Activated naive CD4-positive, alpha-beta T cell treated with anti-CD3 and anti-CD28 coated beads for 36 hours (primary cell): Measurements from ENCODE around the gene TALDO1. TPM values are rescaled to one million over a fixed set of nuclear protein-coding genes. Genes with fewer than 3 reads are reported as not detected.
A peak's percentile ranks its signal among the peaks of the same experiment; 100 is the strongest.

Experiments
- CTCF ChIA-PET: fragments of 350-600 bp; sonication (Branson Sonifier 250); formaldehyde crosslinking; loops from one replicate; lab custom pipeline; 2021; ENCODE audit warnings: antibody characterized with exemption; lab: Charles Lee
- DNase-seq: peaks from one replicate; pipeline ENCODE4 v3.0.0-alpha.2; 2020
- H3K27ac Mint-ChIP-seq: one replicate; pipeline ENCODE4 v1.8.0; 2021; ENCODE audit warnings: mild to moderate bottlenecking, mixed read lengths
- H3K27me3 Mint-ChIP-seq: one replicate; pipeline ENCODE4 v1.8.0; 2021; ENCODE audit warnings: low read depth, mixed read lengths
- H3K36me3 Mint-ChIP-seq: one replicate; pipeline ENCODE4 v1.8.0; 2021; ENCODE audit warnings: low read depth, mixed read lengths
- H3K4me1 Mint-ChIP-seq: one replicate; pipeline ENCODE4 v1.8.0; 2021; ENCODE audit warnings: low read depth, mixed read lengths
- H3K4me3 Mint-ChIP-seq: one replicate; pipeline ENCODE4 v1.8.0; 2021; ENCODE audit warnings: mild to moderate bottlenecking, moderate library complexity, mixed read lengths
- H3K9me3 Mint-ChIP-seq: one replicate; pipeline ENCODE4 v1.8.0; 2021; ENCODE audit warnings: mixed read lengths
- intact Hi-C: fragments of 100-400 bp; cut with micrococcal nuclease; formaldehyde crosslinking; loops from one replicate; pipeline ENCODE4 v1.15.1; 2023
- total RNA-seq, 2 experiments: library from RNA; stranded (reverse); gene quantifications; one replicate each; pipeline ENCODE4 v1.2.3, GENCODE V29; 2021

The TALDO1 gene
- total RNA-seq, 2 experiments from 2014 or later: 327 to 360 TPM

GRCh38 chr11:794766-795633, 47.7 kb downstream of the TALDO1 start:
- peaks cover 12% of the 10 kb centered on the region for H3K4me1 Mint-ChIP-seq
- H3K4me3 Mint-ChIP-seq: peak overlapping the region; percentile 86
- H3K27me3 Mint-ChIP-seq: no peaks in the 10 kb centered on the region
- H3K9me3 Mint-ChIP-seq: no peaks in the 10 kb centered on the region
- no peak for DNase-seq
- CTCF ChIA-PET: interaction anchor here (1.0 kb wide), 1 partner anchor 31 kb away, joined by 4 read pairs; no protein-coding TSS in a partner anchor
- intact Hi-C loops: loop anchor here (5.0 to 10.0 kb wide), 4 partner anchors 218 to 588 kb away; partner anchors contain the start of genes BET1L, IFITM1, LMNTD2 and PHRF1
- H3K36me3 Mint-ChIP-seq: peaks cover 11% of the 10 kb centered on the region
- H3K27ac Mint-ChIP-seq: no peak overlapping the region

- CTCF ChIA-PET: interaction anchor here (1.0 to 1.1 kb wide), 2 partner anchors 18 to 32 kb away, joined by 3 to 4 read pairs; partner anchors contain the start of gene GATD1
Measured at GRCh38 chr11:795634-796564, 48.6 kb downstream of the TALDO1 start.

GRCh38 chr11:796565-797295, 49.5 kb downstream of the TALDO1 start:
- no peak for DNase-seq
- Mint-ChIP-seq H3K27me3 (no peaks in the 10 kb centered on the region), H3K36me3 (peaks cover 6% of the 10 kb centered on the region), H3K4me1 (peaks cover 12% of the 10 kb centered on the region), H3K9me3 (no peaks in the 10 kb centered on the region), H3K4me3 (peak overlapping the region; percentile 86), H3K27ac (peak overlapping the region; percentile 37)
- CTCF ChIA-PET: interaction anchor here (0.6 to 1.3 kb wide), 3 partner anchors 11 to 31 kb away, joined by 3 read pairs; partner anchors contain the start of gene GATD1
- intact Hi-C loops: loop anchor here (1.0 to 10.0 kb wide), 13 partner anchors 9 to 589 kb away; partner anchors contain the start of genes BET1L, CHID1, DEAF1 and GATD1

More at GRCh38 chr11:795634-796564, 48.6 kb downstream of the TALDO1 start:
- Mint-ChIP-seq H3K36me3 (peaks cover 11% of the 10 kb centered on the region), H3K4me3 (peak overlapping the region; percentile 86), H3K27ac (peak overlapping the region; percentile 37), H3K4me1 (peaks cover 12% of the 10 kb centered on the region), H3K9me3 (no peaks in the 10 kb centered on the region), H3K27me3 (no peaks in the 10 kb centered on the region)
- intact Hi-C loops: loop anchor here (1.0 to 10.0 kb wide), 10 partner anchors 19 to 589 kb away; partner anchors contain the start of genes BET1L, CHID1, GATD1 and IFITM1
- DNase-seq: peak; percentile 90

- Mint-ChIP-seq H3K27ac (peak overlapping the region; percentile 37), H3K27me3 (no peaks in the 10 kb centered on the region), H3K4me3 (peak overlapping the region; percentile 86), H3K36me3 (peaks cover 3% of the 10 kb centered on the region), H3K9me3 (no peaks in the 10 kb centered on the region), H3K4me1 (peaks cover 12% of the 10 kb centered on the region)
- CTCF ChIA-PET: interaction anchor here (0.6 to 1.3 kb wide), 2 partner anchors 10 to 32 kb away, joined by 3 read pairs; no protein-coding TSS in a partner anchor
- peak; percentile 85 for DNase-seq
- intact Hi-C loops: loop anchor here (1.0 to 10.0 kb wide), 11 partner anchors 8 to 590 kb away; partner anchors contain the start of genes BET1L, CHID1, DEAF1 and IFITM1
Measured at GRCh38 chr11:797296-798092, 50.2 kb downstream of the TALDO1 start.

- H3K36me3 Mint-ChIP-seq: peaks cover 3% of the 10 kb centered on the region
- CTCF ChIA-PET: interaction anchor here (0.7 kb wide), 1 partner anchor 50 kb away, joined by 3 read pairs; no protein-coding TSS in a partner anchor
- H3K27ac Mint-ChIP-seq: peak within 1 kb of the TSS; percentile 37
- no peaks in the 10 kb centered on the region for H3K9me3 Mint-ChIP-seq
- peaks cover 15% of the 10 kb centered on the region for H3K4me1 Mint-ChIP-seq
- intact Hi-C loops: loop anchor here (1.0 to 10.0 kb wide), 5 partner anchors 70 to 591 kb away; partner anchors contain the start of genes BET1L, IFITM1, LMNTD2 and PHRF1
- H3K4me3 Mint-ChIP-seq: peak within 1 kb of the TSS; percentile 86
- no peaks in the 10 kb centered on the region for H3K27me3 Mint-ChIP-seq
- DNase-seq: peak; percentile 82
Measured at GRCh38 chr11:798093-798713, 50.9 kb downstream of the TALDO1 start, which contains the start of gene SLC25A22. SLC25A22 (minus strand) TSS chr11:798281; CDS start chr11:795006, 3,275 bp downstream.

GRCh38 chr11:799641-800316, 52.5 kb downstream of the TALDO1 start:
- H3K4me3 Mint-ChIP-seq: no peak overlapping the region
- CTCF ChIA-PET: no interaction called here
- DNase-seq: no peak

GRCh38 chr11:800473-800872, 53.2 kb downstream of the TALDO1 start:
- CTCF ChIA-PET: no interaction called here

More at GRCh38 chr11:799641-800316, 52.5 kb downstream of the TALDO1 start:
- no peak overlapping the region for H3K27ac Mint-ChIP-seq
- H3K9me3 Mint-ChIP-seq: no peaks in the 10 kb centered on the region
- no peaks in the 10 kb centered on the region for H3K27me3 Mint-ChIP-seq
- H3K36me3 Mint-ChIP-seq: no peaks in the 10 kb centered on the region
- intact Hi-C loops: loop anchor here (5.0 to 10.0 kb wide), 4 partner anchors 222 to 592 kb away; partner anchors contain the start of genes BET1L, IFITM1, LMNTD2 and PHRF1
- H3K4me1 Mint-ChIP-seq: peaks cover 18% of the 10 kb centered on the region

GRCh38 chr11:801097-801780, 54.0 kb downstream of the TALDO1 start:
- CTCF ChIA-PET: no interaction called here
- Mint-ChIP-seq H3K4me1 (peaks cover 11% of the 10 kb centered on the region), H3K4me3 (no peak overlapping the region), H3K27ac (no peak overlapping the region), H3K36me3 (no peaks in the 10 kb centered on the region), H3K27me3 (no peaks in the 10 kb centered on the region), H3K9me3 (no peaks in the 10 kb centered on the region)
- intact Hi-C loops: no loop called here
- DNase-seq: no peak

More at GRCh38 chr11:800473-800872, 53.2 kb downstream of the TALDO1 start:
- intact Hi-C loops: no loop called here
- H3K27ac Mint-ChIP-seq: no peak overlapping the region
- DNase-seq: no peak
- H3K36me3 Mint-ChIP-seq: no peaks in the 10 kb centered on the region
- no peaks in the 10 kb centered on the region for H3K27me3 Mint-ChIP-seq
- H3K9me3 Mint-ChIP-seq: no peaks in the 10 kb centered on the region
- peaks cover 14% of the 10 kb centered on the region for H3K4me1 Mint-ChIP-seq
- H3K4me3 Mint-ChIP-seq: no peak overlapping the region

- CTCF ChIA-PET: no interaction called here
- Mint-ChIP-seq H3K36me3 (no peaks in the 10 kb centered on the region), H3K27ac (no peak overlapping the region), H3K4me1 (peaks cover 9% of the 10 kb centered on the region), H3K9me3 (no peaks in the 10 kb centered on the region), H3K4me3 (no peak overlapping the region), H3K27me3 (no peaks in the 10 kb centered on the region)
- intact Hi-C loops: no loop called here
- no peak for DNase-seq
Measured at GRCh38 chr11:802018-802617, 54.9 kb downstream of the TALDO1 start.
